HepG2 (cell line): Measurements from ENCODE around the gene ACADSB. TPM values are rescaled to one million over a fixed set of nuclear protein-coding genes. Genes with fewer than 3 reads are reported as not detected.
A peak's percentile ranks its signal among the peaks of the same experiment; 100 is the strongest.

Experiments used
- ATAC-seq: fragments of 200-7000 bp; cut with Tn5 transposase; 3 replicates; pipeline ENCODE4 v1.9.1; 2020; ENCODE audit warnings: mild to moderate bottlenecking, moderate library complexity
- BruUV-seq: library from RNA; stranded (reverse); fragments of 400-500 nt; replicated peaks from 2 replicates; lab custom pipeline; 2021; lab: Mats Ljungman, UMichigan
- CTCF ChIA-PET: fragments of 300-600 bp; formaldehyde crosslinking; extraction: SDS; loops from one replicate; lab custom pipeline; 2021; ENCODE audit warnings: low total read pairs, inconsistent platforms, low intra/inter-chr PET ratio; lab: Yijun Ruan, JAX
- POLR2A ChIA-PET: fragments of 350-600 bp; sonication (Branson Sonifier 250); formaldehyde crosslinking; loops from one replicate; lab custom pipeline; 2020; ENCODE audit warnings: antibody characterized with exemption, inconsistent platforms; lab: Yijun Ruan, JAX
- DNase-seq: peaks from one replicate; pipeline ENCODE4 v3.0.0-alpha.2; 2015; ENCODE audit warnings: low spot score
- FAIRE-seq: peaks from 3 replicates; lab custom pipeline; 2011; peaks lifted over from hg19 to GRCh38; lab: Jason Lieb, UNC
- H2AFZ ChIP-seq: one replicate; pipeline ENCODE4 v1.6.1; 2011; ENCODE audit warnings: low read length, inconsistent platforms
- H3K27ac ChIP-seq: fragments of 300-600 bp; 3 replicates; pipeline ENCODE4 v1.8.0; 2011; ENCODE audit warnings: mixed run types, mild to moderate bottlenecking, mixed read lengths, low read length, inconsistent platforms; ENCODE audit not compliant: insufficient read depth; ENCODE audit errors: extremely low read length
- H3K27me3 ChIP-seq, 2 experiments: fragments of 200-600 bp in 1 of 2; 2 replicates in 1 of 2; 3 replicates in 1 of 2; pipeline versions ENCODE4 v1.6.0 to v1.8.0; 2011; ENCODE audit warnings: low read length in 2 of 2, mild to moderate bottlenecking in 2 of 2, moderate library complexity in 2 of 2, inconsistent platforms in 1 of 2; ENCODE audit not compliant: insufficient read depth in 2 of 2, control insufficient read depth in 1 of 2
- H3K36me3 ChIP-seq, 2 experiments: fragments of 200-600 bp in 1 of 2; replicated peaks in 1 of 2; 2 replicates in 1 of 2; 3 replicates in 1 of 2; pipeline versions ENCODE4 v1.5.1 to v1.8.0; 2011; ENCODE audit warnings: low read length in 2 of 2, inconsistent platforms in 1 of 2; ENCODE audit not compliant: insufficient read depth in 2 of 2, control insufficient read depth in 1 of 2
- H3K4me1 ChIP-seq: 2 replicates; pipeline ENCODE4 v1.5.1; 2012; ENCODE audit warnings: low read length, inconsistent platforms; ENCODE audit not compliant: insufficient read depth
- H3K4me2 ChIP-seq: 2 replicates; pipeline ENCODE4 v1.6.0; 2011; ENCODE audit warnings: low read depth, low read length, inconsistent platforms
- H3K4me3 ChIP-seq, 3 experiments: fragments of 200-600 bp in 1 of 3; sonication (generic), shearing (Covaris generic) in 1 of 3; replicated peaks in 1 of 3; 2 replicates each; pipeline ENCODE4 v1.5.1; 2011 to 2016; ENCODE audit warnings: low read length in 3 of 3, inconsistent platforms in 2 of 3, low read depth in 2 of 3, mild to moderate bottlenecking in 2 of 3, control low read depth in 1 of 3, mixed read lengths in 1 of 3; ENCODE audit not compliant: insufficient read depth in 1 of 3
- H3K79me2 ChIP-seq: one replicate; pipeline ENCODE4 v1.6.1; 2011; ENCODE audit warnings: low read length, inconsistent platforms; ENCODE audit not compliant: insufficient read depth
- H3K9ac ChIP-seq: 2 replicates; pipeline ENCODE4 v1.6.0; 2011; ENCODE audit warnings: mild to moderate bottlenecking, low read depth, low read length, inconsistent platforms; ENCODE audit not compliant: insufficient read depth
- H3K9me3 ChIP-seq: 2 replicates; pipeline ENCODE4 v1.5.1; 2012; ENCODE audit warnings: mild to moderate bottlenecking, low read length
- H4K20me1 ChIP-seq: 2 replicates; pipeline ENCODE4 v1.6.0; 2011; ENCODE audit warnings: inconsistent platforms, mild to moderate bottlenecking, low read length, moderate library complexity; ENCODE audit not compliant: insufficient read depth
- AHDC1 ChIP-seq: sonication (generic); formaldehyde crosslinking; IDR thresholded peaks from 2 replicates; pipeline ENCODE4 v1.5.1; 2020; ENCODE audit warnings: mild to moderate bottlenecking, missing genetic modification reagents, borderline replicate concordance
- ATF4 ChIP-seq, 2 experiments: fragments of 450-650 bp in 1 of 2; sonication (generic) in 1 of 2; formaldehyde crosslinking; IDR thresholded peaks; 2 replicates each; pipeline versions ENCODE4 v1.5.0 to v1.8.0; 2020 to 2022; ENCODE audit warnings: mild to moderate bottlenecking in 1 of 2, missing genetic modification reagents in 1 of 2
- CCDC6 ChIP-seq: sonication (generic); formaldehyde crosslinking; IDR thresholded peaks from 2 replicates; pipeline ENCODE4 v1.8.1; 2022; ENCODE audit warnings: mild to moderate bottlenecking, missing genetic modification reagents, moderate library complexity
- CEBPG ChIP-seq: IDR thresholded peaks from 2 replicates; pipeline ENCODE4 v1.6.1; 2016
- HNF4A ChIP-seq: sonication (generic); formaldehyde crosslinking; IDR thresholded peaks from 2 replicates; pipeline ENCODE4 v1.4.0; 2020; ENCODE audit warnings: missing genetic modification reagents
- MED1 ChIP-seq: sonication (generic); formaldehyde crosslinking; IDR thresholded peaks from 2 replicates; pipeline ENCODE4 v1.4.0; 2020; ENCODE audit warnings: missing genetic modification reagents
- MIXL1 ChIP-seq: IDR thresholded peaks from 2 replicates; pipeline ENCODE4 v1.6.1; 2016
- ONECUT2 ChIP-seq: sonication (generic); formaldehyde crosslinking; IDR thresholded peaks from 2 replicates; pipeline ENCODE4 v1.4.0; 2020; ENCODE audit warnings: missing genetic modification reagents
- PATZ1 ChIP-seq: sonication (generic); formaldehyde crosslinking; IDR thresholded peaks from 2 replicates; pipeline ENCODE4 v1.4.0; 2020; ENCODE audit warnings: missing genetic modification reagents
- RFXANK ChIP-seq: IDR thresholded peaks from 2 replicates; pipeline ENCODE4 v1.6.1; 2016
- SCMH1 ChIP-seq: sonication (generic); formaldehyde crosslinking; IDR thresholded peaks from 2 replicates; pipeline ENCODE4 v1.9.0; 2021; ENCODE audit warnings: missing genetic modification reagents, mild to moderate bottlenecking, borderline replicate concordance
- SNAPC2 ChIP-seq: sonication (generic); formaldehyde crosslinking; IDR thresholded peaks from 2 replicates; pipeline ENCODE4 v1.8.1; 2022; ENCODE audit warnings: mild to moderate bottlenecking, missing genetic modification reagents
- STAT5B ChIP-seq: sonication (generic); formaldehyde crosslinking; IDR thresholded peaks from 2 replicates; pipeline ENCODE4 v1.4.0; 2020; ENCODE audit warnings: missing genetic modification reagents
- ZNF589 ChIP-seq: sonication (generic); formaldehyde crosslinking; conservative IDR thresholded peaks from 2 replicates; pipeline ENCODE4 v1.8.0; 2022; ENCODE audit warnings: mild to moderate bottlenecking, moderate library complexity, missing genetic modification reagents
- WGBS: methylation state at CpG from one replicate; pipeline ENCODE4 v1.1.6; 2017; ENCODE audit warnings: low lambda C conversion rate; 5-methylcytosine and 5-hydroxymethylcytosine counted together
- in situ Hi-C: cut with HindIII; loops from 2 replicates; pipeline ENCODE4 v1.10.0; 2017; ENCODE audit warnings: low pct_unique_long_range_greater_than_20kb; ENCODE audit not compliant: extremely low pct_ligation_motif_present
- intact Hi-C: fragments of 100-400 bp; cut with micrococcal nuclease; formaldehyde crosslinking; loops from one replicate; pipeline ENCODE4 v1.10.0; 2022; ENCODE audit not compliant: unreplicated experiment
- polyA plus RNA-seq, 8 experiments: library from polyadenylated mRNA; depleted of rRNA in 3 of 8; stranded (reverse) in 7 of 8; unstranded in 1 of 8; fragments of >200 nt; fragmentation: Illumina TruSeq in 4 of 8; extraction: Trizol in 4 of 8; gene quantifications; 2 replicates each; pipeline versions ENCODE4 v1.2.1 to v1.2.3, GENCODE V29; 2011 to 2016; ENCODE audit warnings: low read depth in 4 of 8, missing spikeins in 1 of 8, mixed read lengths in 1 of 8; ENCODE audit not compliant: insufficient read depth in 1 of 8
- total RNA-seq, 5 experiments: library from RNA; depleted of rRNA; stranded (reverse); fragments of >200 nt; fragmentation: Illumina TruSeq; extraction: Trizol; gene quantifications; 2 replicates each; pipeline ENCODE4 v1.2.3, GENCODE V29; 2016; ENCODE audit warnings: low read depth in 1 of 5

ACADSB gene
- total and polyA plus RNA-seq, 2 of the 13 experiments (the other 11 are each of a cell fraction or from before 2014, with no cell fraction given): 80.0 to 87.6 TPM

- peak; percentile 52; the same call in 1 of the 2 replicates for TF ChIP-seq ONECUT2 (CRISPR knock-in tag)
- no peak for TF ChIP-seq ZNF589 (CRISPR knock-in tag)
- TF ChIP-seq STAT5B (CRISPR knock-in tag): no peak
- 0 out of 2 replicates have a peak, but pooled peaks have one; percentile 18 for TF ChIP-seq HNF4A (CRISPR knock-in tag)
Measured at GRCh38 chr10:123019264-123019663, 10.5 kb downstream of the ACADSB start (continued).

DNA sequence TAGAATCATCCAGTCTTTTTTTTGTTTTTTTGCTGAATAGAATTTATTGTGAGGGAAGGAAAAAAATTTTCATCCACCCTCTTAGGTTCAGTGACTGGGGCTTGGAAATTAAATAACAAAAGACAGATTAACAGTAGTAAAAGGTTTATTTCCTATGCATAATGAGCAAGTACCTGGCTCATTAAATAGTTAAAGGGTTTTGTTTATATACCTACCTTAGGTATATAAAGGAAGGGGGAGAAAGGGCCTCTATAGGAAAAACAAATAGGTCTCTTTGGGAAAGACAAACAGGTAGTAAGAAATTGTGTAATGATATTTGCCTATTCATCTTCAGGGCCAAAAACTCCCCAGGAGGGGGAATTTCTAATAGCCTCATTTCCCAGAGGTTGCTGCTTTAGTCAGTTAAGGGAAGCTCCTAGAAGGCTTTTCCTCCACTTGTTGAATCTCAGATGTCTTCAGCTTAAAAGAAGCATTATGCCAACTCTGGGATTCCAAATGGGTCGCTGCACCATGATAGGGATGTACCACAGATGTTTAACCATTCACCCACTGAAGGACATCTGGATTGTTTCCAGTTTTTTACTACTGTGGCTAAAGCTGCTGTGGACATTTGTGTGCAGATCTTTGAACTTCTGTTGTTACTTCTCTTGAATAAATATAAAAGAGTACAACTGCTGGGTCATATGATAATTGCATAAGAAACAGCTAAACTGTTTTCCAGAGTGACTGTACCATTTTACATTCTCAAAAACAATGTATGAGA is 11.3 kb downstream of the ACADSB start:
- peaks cover 98% of the 10 kb centered on the region for H3K4me1 ChIP-seq
- POLR2A ChIA-PET: interaction anchor here (1.2 to 6.5 kb wide), 7 partner anchors 10 to 710 kb away, joined by 3 to 131 read pairs (median 8); partner anchors contain the start of genes ACADSB, BUB3, C10orf88 and IKZF5
- H3K36me3 ChIP-seq: peaks cover 0 to 3% of the 10 kb centered on the region in 2 experiments; a peak in 3 of 5 replicates
- peak; percentile 85 for ATAC-seq
- peak overlapping the region; percentile 10 to 62 (median 33); a peak in 3 of 6 replicates for H3K4me3 ChIP-seq
- CTCF ChIA-PET: no interaction called here
- WGBS: 0% methylated on average over 1 of the region's 1 CpG
- peak overlapping the region; percentile 87 for H3K27ac ChIP-seq
- no peaks in the 10 kb centered on the region for H3K9me3 ChIP-seq
- H3K79me2 ChIP-seq: peaks cover 76% of the 10 kb centered on the region
- in situ Hi-C loops (no loop called here), intact Hi-C loops (loop anchor here (1.0 to 2.0 kb wide), 2 partner anchors 12 to 15 kb away; partner anchors contain the start of gene IKZF5)
- no peaks in the 10 kb centered on the region for H3K27me3 ChIP-seq
- FAIRE-seq: peak; percentile 37
- no peak overlapping the region for H2AFZ ChIP-seq
- no peaks in the 10 kb centered on the region; the same call in 1 of the 2 replicates for H4K20me1 ChIP-seq
- H3K4me2 ChIP-seq: peak overlapping the region; percentile 66
- BruUV-seq: no TSS peak
- H3K9ac ChIP-seq: peak overlapping the region; percentile 59
- peak; percentile 96 for DNase-seq
- TF ChIP-seq ATF4 (CRISPR knock-in tag; IDR thresholded peaks at IDR 0.05) (peak in 1 of 2 experiments; percentile 72; a peak in 1 of 4 replicates), CCDC6 (no peak; the same call in 1 of the 2 replicates), CEBPG (CRISPR knock-in tag) (peak; percentile 64), SNAPC2 (CRISPR knock-in tag) (no peak), PATZ1 (CRISPR knock-in tag) (peak; percentile 62; the same call in 1 of the 2 replicates), RFXANK (no peak), MED1 (CRISPR knock-in tag) (peak; percentile 74), MIXL1 (CRISPR knock-in tag) (peak; percentile 37; the same call in 1 of the 2 replicates), SCMH1 (no peak), AHDC1 (CRISPR knock-in tag) (no peak)
